Subcutaneous adipose tissue (tissue), 4 donors: ENCODE measurements around the gene LGR4. TPM values are rescaled to one million over a fixed set of nuclear protein-coding genes. Genes with fewer than 3 reads are reported as not detected.

Source experiments
- CTCF ChIP-seq: fragments of 450-650 bp; IDR thresholded peaks from one replicate; pipeline ENCODE4 v1.5.1; 2016; ENCODE audit warnings: low read depth, mild to moderate bottlenecking, control low read depth, antibody characterized with exemption, moderate library complexity
- total RNA-seq, 4 donors: library from RNA; depleted of rRNA; stranded (reverse); fragments of >200 nt; gene quantifications; one replicate each; pipeline ENCODE4 v1.1.0, GENCODE V29; 2016

Gene LGR4
- total RNA-seq, 4 donors from 2014 or later, result 41.3 to 106 (median 48.8) TPM

- TF ChIP-seq CTCF, result no peak
These were observed 7.7 kb downstream of the LGR4 start for GRCh38 chr11:27464909-27465308.

- TF ChIP-seq CTCF, result no peak
These were observed 8.3 kb downstream of the LGR4 start for GRCh38 chr11:27464289-27464696.

GRCh38 chr11:27462543-27462942 lies 10.0 kb downstream of the LGR4 start:
- TF ChIP-seq CTCF, result no peak

- no peak for TF ChIP-seq CTCF
These were observed 12.2 kb downstream of the LGR4 start for GRCh38 chr11:27460158-27460978.

GRCh38 chr11:27459191-27459590 lies 13.4 kb downstream of the LGR4 start:
- no peak for TF ChIP-seq CTCF

GRCh38 chr11:27458182-27458581 lies 14.4 kb downstream of the LGR4 start:
- TF ChIP-seq CTCF, result no peak

- no peak for TF ChIP-seq CTCF
These were observed 15.7 kb downstream of the LGR4 start for GRCh38 chr11:27456795-27457329.
